Neural progenitor cell (in vitro differentiated cells): ENCODE data around the gene ARL4D. TPM values are rescaled to one million over a fixed set of nuclear protein-coding genes. Genes with fewer than 3 reads are reported as not detected.

Experiments used
- DNase-seq: peaks from one replicate; pipeline ENCODE4 v3.0.0-alpha.2; 2016; ENCODE audit warnings: low spot score
- H2AFZ ChIP-seq: fragments of 200-600 bp; sonication (generic); replicated peaks from 2 replicates; pipeline ENCODE4 v1.6.1; 2016; ENCODE audit warnings: antibody characterized with exemption
- H3F3A ChIP-seq: fragments of 200-600 bp; sonication (generic); 2 replicates; pipeline ENCODE4 v1.6.1; 2016; ENCODE audit warnings: antibody characterized with exemption, low read depth
- H3K27ac ChIP-seq: fragments of 200-600 bp; sonication (generic); 2 replicates; pipeline ENCODE4 v1.5.1; 2016; ENCODE audit warnings: mild to moderate bottlenecking
- H3K27me3 ChIP-seq: fragments of 200-600 bp; sonication (generic); 2 replicates; pipeline ENCODE4 v1.6.1; 2016; ENCODE audit warnings: mild to moderate bottlenecking, moderate library complexity
- H3K36me3 ChIP-seq: fragments of 200-600 bp; sonication (generic); 2 replicates; pipeline ENCODE4 v1.5.1; 2016
- H3K4me1 ChIP-seq: fragments of 200-600 bp; sonication (generic); 2 replicates; pipeline ENCODE4 v1.6.1; 2016; ENCODE audit warnings: mixed run types
- H3K4me2 ChIP-seq: fragments of 200-600 bp; sonication (generic); 2 replicates; pipeline ENCODE4 v1.6.1; 2016
- H3K4me3 ChIP-seq: fragments of 200-600 bp; sonication (generic); 2 replicates; pipeline ENCODE4 v1.5.1; 2016
- H3K79me2 ChIP-seq: fragments of 200-600 bp; sonication (generic); 2 replicates; pipeline ENCODE4 v1.6.1; 2016; ENCODE audit warnings: low read depth
- H3K9ac ChIP-seq: fragments of 200-600 bp; sonication (generic); 2 replicates; pipeline ENCODE4 v1.6.1; 2016
- H3K9me3 ChIP-seq: fragments of 200-600 bp; sonication (generic); 2 replicates; pipeline ENCODE4 v1.5.1; 2016; ENCODE audit warnings: low read depth
- H4K20me1 ChIP-seq: fragments of 200-600 bp; sonication (generic); 2 replicates; pipeline ENCODE4 v1.6.1; 2016; ENCODE audit warnings: low read depth
- H3K27ac Mint-ChIP-seq: 3 replicates; pipeline ENCODE4 v1.8.0; 2021; ENCODE audit warnings: mixed read lengths
- H3K27me3 Mint-ChIP-seq: 2 replicates; pipeline ENCODE4 v1.8.0; 2022; ENCODE audit warnings: low read depth, mild to moderate bottlenecking, inconsistent platforms, moderate library complexity, mixed read lengths; ENCODE audit not compliant: insufficient read depth
- H3K36me3 Mint-ChIP-seq: 3 replicates; pipeline ENCODE4 v1.8.0; 2021; ENCODE audit warnings: mixed read lengths
- H3K4me1 Mint-ChIP-seq: 3 replicates; pipeline ENCODE4 v1.8.0; 2021; ENCODE audit warnings: mixed read lengths
- H3K4me3 Mint-ChIP-seq: 3 replicates; pipeline ENCODE4 v1.8.0; 2021; ENCODE audit warnings: mild to moderate bottlenecking, moderate library complexity, mixed read lengths
- H3K9me3 Mint-ChIP-seq: 3 replicates; pipeline ENCODE4 v1.8.0; 2020; ENCODE audit warnings: mixed read lengths
- EZH2 ChIP-seq: fragments of 200-600 bp; sonication (generic); IDR thresholded peaks from 2 replicates; pipeline ENCODE4 v1.6.1; 2017; ENCODE audit warnings: antibody characterized with exemption, mild to moderate bottlenecking, moderate library complexity
- EZH2phosphoT487 ChIP-seq: fragments of 200-600 bp; sonication (generic); IDR thresholded peaks from 2 replicates; pipeline ENCODE4 v1.6.1; 2017; ENCODE audit warnings: antibody characterized with exemption
- total RNA-seq: library from RNA; depleted of rRNA; stranded (reverse); fragments of >200 nt; gene quantifications from 2 replicates; pipeline ENCODE4 v1.2.3, GENCODE V29; 2015; ENCODE audit warnings: low replicate concordance
- TF ChIP-seq, protein P1 (sequence below): fragments of 200-600 bp; sonication (generic); IDR thresholded peaks from 2 replicates; pipeline ENCODE4 v1.5.1; 2017; ENCODE audit warnings: antibody characterized with exemption, mild to moderate bottlenecking

ARL4D gene
- total RNA-seq, 1 donor from 2014 or later = 9.2 TPM

DNA sequence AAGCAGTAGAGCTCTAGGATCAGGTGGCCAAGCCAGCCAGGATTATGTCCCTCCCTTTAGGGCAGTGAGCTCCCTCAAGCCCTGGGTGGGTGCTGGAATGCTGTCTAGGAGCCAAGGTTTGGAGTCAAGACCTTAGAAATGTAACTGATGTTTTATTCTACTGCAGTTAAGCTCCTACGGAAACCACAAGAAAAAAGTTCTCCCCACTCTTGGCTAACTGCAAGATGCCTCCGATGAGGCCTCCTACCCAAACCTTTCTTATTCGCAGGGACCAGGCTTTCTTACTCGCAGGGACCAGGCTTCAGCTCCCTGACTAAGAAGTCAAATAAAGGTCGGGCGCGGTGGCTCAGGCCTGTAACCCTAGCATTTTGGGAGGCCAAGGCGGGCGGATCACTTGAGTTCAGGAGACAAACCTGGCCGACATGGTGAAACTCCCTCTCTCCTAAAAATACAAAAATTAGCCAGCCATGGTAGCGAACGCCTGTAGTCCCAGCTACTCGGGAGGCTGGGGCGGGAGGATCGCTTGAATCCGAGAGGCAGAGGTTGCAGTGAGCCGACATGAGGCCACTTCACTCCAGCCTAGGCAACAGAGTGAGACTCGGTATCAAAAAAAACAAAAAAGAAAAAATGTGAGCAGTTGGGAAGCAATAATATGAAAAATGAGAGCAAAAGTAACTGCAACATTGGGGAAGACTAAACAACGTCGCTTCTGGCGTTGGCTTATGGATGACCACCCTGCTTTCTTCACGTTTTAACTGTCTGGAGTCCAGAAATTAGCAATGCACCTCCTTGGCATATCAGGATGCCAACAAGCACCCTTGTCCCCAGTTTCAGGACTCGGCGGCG lies 31.7 kb upstream of the ARL4D start:
- Mint-ChIP-seq H3K36me3 (peaks cover 12% of the 10 kb centered on the region), H3K4me1 (peaks cover 41% of the 10 kb centered on the region), H3K27me3 (peaks cover 2% of the 10 kb centered on the region), H3K27ac (peak overlapping the region; percentile 100), H3K9me3 (peaks cover 19% of the 10 kb centered on the region), H3K4me3 (peak overlapping the region; percentile 68)
- Histone ChIP-seq H2AFZ (no peak overlapping the region), H3K4me3 (no peak overlapping the region), H3K9me3 (no peaks in the 10 kb centered on the region), H3K9ac (no peak overlapping the region), H3K4me1 (peaks cover 5% of the 10 kb centered on the region), H3K4me2 (no peak overlapping the region), H3K79me2 (no peaks in the 10 kb centered on the region), H3K27me3 (no peaks in the 10 kb centered on the region), H3K36me3 (no peaks in the 10 kb centered on the region), H3K27ac (peak overlapping the region; percentile 99), H3F3A (peaks cover 58% of the 10 kb centered on the region), H4K20me1 (no peaks in the 10 kb centered on the region)
- DNase-seq = no peak
- TF ChIP-seq, protein P1, sequence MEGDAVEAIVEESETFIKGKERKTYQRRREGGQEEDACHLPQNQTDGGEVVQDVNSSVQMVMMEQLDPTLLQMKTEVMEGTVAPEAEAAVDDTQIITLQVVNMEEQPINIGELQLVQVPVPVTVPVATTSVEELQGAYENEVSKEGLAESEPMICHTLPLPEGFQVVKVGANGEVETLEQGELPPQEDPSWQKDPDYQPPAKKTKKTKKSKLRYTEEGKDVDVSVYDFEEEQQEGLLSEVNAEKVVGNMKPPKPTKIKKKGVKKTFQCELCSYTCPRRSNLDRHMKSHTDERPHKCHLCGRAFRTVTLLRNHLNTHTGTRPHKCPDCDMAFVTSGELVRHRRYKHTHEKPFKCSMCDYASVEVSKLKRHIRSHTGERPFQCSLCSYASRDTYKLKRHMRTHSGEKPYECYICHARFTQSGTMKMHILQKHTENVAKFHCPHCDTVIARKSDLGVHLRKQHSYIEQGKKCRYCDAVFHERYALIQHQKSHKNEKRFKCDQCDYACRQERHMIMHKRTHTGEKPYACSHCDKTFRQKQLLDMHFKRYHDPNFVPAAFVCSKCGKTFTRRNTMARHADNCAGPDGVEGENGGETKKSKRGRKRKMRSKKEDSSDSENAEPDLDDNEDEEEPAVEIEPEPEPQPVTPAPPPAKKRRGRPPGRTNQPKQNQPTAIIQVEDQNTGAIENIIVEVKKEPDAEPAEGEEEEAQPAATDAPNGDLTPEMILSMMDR = no peak
- no peak for TF ChIP-seq EZH2phosphoT487
- TF ChIP-seq EZH2 = no peak

DNA sequence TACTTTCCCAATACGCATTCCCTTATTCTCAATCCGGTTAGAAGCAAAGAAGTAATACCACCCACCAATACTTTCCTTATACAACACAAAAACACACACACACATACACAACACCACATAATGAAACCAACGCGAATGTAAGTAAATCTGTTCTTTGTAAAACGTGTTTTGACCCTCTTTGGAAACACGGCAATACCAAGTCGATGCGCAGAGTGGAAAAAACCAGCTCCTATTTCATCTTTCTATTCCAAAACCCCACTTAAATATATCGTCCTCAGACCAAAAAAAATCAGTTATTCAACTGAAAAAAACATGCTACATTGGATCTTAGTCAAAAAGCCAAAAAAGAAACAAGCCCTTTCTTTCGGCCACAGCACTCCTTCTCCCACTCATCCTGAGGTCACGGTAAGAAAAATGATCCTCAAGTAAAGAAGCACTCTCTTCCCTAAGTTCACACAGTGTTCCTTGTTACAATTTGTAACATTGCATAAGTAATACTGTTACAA lies 31.0 kb upstream of the ARL4D start:
- H3K36me3 ChIP-seq = no peaks in the 10 kb centered on the region
- no peaks in the 10 kb centered on the region for H3K79me2 ChIP-seq
- peak overlapping the region; percentile 91 for H3K9ac ChIP-seq
- peaks cover 46% of the 10 kb centered on the region for H3K4me1 Mint-ChIP-seq
- H3K36me3 Mint-ChIP-seq = peaks cover 12% of the 10 kb centered on the region
- no peaks in the 10 kb centered on the region for H3K9me3 ChIP-seq
- peaks cover 2% of the 10 kb centered on the region for H3K27me3 Mint-ChIP-seq
- peak overlapping the region; percentile 40 for H3K4me3 ChIP-seq
- peak overlapping the region; percentile 68 for H3K4me3 Mint-ChIP-seq
- peaks cover 17% of the 10 kb centered on the region for H3K9me3 Mint-ChIP-seq
- no peaks in the 10 kb centered on the region for H4K20me1 ChIP-seq
- H3K4me1 ChIP-seq = peaks cover 5% of the 10 kb centered on the region
- peak overlapping the region; percentile 100 for H3K27ac Mint-ChIP-seq
- H3K27me3 ChIP-seq = no peaks in the 10 kb centered on the region
- peak overlapping the region; percentile 71 for H3K4me2 ChIP-seq
- TF ChIP-seq, protein P1 = no peak
- TF ChIP-seq EZH2phosphoT487 (no peak), EZH2 (no peak)
- H3K27ac ChIP-seq = peak overlapping the region; percentile 99
- DNase-seq = peak; percentile 64
- H2AFZ ChIP-seq = peak overlapping the region; percentile 51
- peaks cover 51% of the 10 kb centered on the region for H3F3A ChIP-seq

DNA sequence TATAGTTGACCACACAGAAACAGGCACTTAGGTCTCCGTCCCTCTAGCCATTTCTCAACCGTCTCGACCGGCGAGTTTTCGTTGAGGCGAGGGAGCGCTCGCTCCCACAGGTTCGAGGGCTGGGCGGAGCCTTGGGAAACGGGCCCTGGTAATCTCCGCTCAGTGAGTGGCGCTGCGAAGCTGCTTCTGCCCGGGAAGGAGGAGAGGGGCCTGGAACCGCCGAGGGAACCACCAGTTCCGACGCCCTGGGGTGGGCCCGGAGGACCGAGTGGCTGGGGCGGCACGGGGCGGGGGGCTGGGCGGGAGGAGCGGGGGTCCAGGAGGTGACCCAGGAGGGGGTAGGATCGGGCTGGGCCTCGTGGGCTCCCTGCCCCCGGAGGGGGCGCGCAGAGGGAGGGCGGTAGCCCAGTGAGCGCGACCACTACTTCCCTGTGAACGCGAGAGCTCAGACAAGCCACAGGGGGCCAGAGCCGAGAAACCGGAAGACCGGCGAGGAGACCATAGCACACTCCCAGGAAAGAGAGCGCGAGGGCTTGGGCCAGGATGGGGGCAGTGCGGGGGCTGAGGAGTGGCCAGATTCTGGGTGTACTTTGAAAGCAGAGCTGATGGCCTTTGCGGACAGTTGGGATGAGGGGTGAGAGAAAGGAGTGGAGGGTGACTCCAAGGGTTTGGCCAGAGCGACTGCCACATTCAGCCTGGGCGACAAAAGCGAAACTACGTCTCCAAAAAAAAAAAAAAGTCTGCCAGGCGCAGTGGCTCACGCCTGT lies 29.9 kb upstream of the ARL4D start:
- peak overlapping the region; percentile 68 for H3K4me3 Mint-ChIP-seq
- H3K4me2 ChIP-seq = peak overlapping the region; percentile 71
- no peaks in the 10 kb centered on the region for H3K9me3 ChIP-seq
- peak; percentile 83 for DNase-seq
- TF ChIP-seq, protein P1 = no peak
- TF ChIP-seq EZH2phosphoT487 = no peak
- no peak for TF ChIP-seq EZH2
- peaks cover 45% of the 10 kb centered on the region for H3F3A ChIP-seq
- H3K27ac Mint-ChIP-seq = peak overlapping the region; percentile 100
- H3K4me1 Mint-ChIP-seq = peaks cover 48% of the 10 kb centered on the region
- peaks cover 5% of the 10 kb centered on the region for H3K27me3 Mint-ChIP-seq
- peak overlapping the region; percentile 40 for H3K4me3 ChIP-seq
- H3K9me3 Mint-ChIP-seq = peaks cover 8% of the 10 kb centered on the region
- H2AFZ ChIP-seq = peak overlapping the region; percentile 51
- H3K9ac ChIP-seq = no peak overlapping the region
- no peaks in the 10 kb centered on the region for H3K36me3 ChIP-seq
- no peaks in the 10 kb centered on the region for H3K79me2 ChIP-seq
- H4K20me1 ChIP-seq = no peaks in the 10 kb centered on the region
- no peaks in the 10 kb centered on the region for H3K27me3 ChIP-seq
- peaks cover 5% of the 10 kb centered on the region for H3K4me1 ChIP-seq
- H3K36me3 Mint-ChIP-seq = peaks cover 5% of the 10 kb centered on the region
- H3K27ac ChIP-seq = peak overlapping the region; percentile 99
